GM23338 (cell line): Measurements from ENCODE around the gene DNAJC1. TPM values are rescaled to one million over a fixed set of nuclear protein-coding genes. Genes with fewer than 3 reads are reported as not detected.

Experiments
- ATAC-seq: fragments of 200-7000 bp; cut with Tn5 transposase; 3 replicates; pipeline ENCODE4 v1.9.1; 2020
- DNase-seq: peaks from one replicate; pipeline ENCODE4 v3.0.0-alpha.2; 2015; ENCODE audit warnings: low spot score
- H2AFZ ChIP-seq: fragments of 200-600 bp; sonication (generic); 2 replicates; pipeline ENCODE4 v1.8.0; 2016; ENCODE audit warnings: antibody characterized with exemption, mild to moderate bottlenecking, moderate library complexity
- H3F3A ChIP-seq: fragments of 200-600 bp; sonication (generic); replicated peaks from 2 replicates; pipeline ENCODE4 v1.8.0; 2017; ENCODE audit warnings: antibody characterized with exemption, mixed run types, low read depth
- H3K27ac ChIP-seq: fragments of 200-600 bp; sonication (generic); 2 replicates; pipeline ENCODE4 v1.6.1; 2016; ENCODE audit warnings: low read depth
- H3K27me3 ChIP-seq: fragments of 200-600 bp; sonication (generic); 2 replicates; pipeline ENCODE4 v1.8.0; 2016; ENCODE audit warnings: mild to moderate bottlenecking, mixed run types, moderate library complexity; ENCODE audit not compliant: insufficient read depth
- H3K36me3 ChIP-seq: fragments of 200-600 bp; sonication (generic); 2 replicates; pipeline ENCODE4 v1.8.0; 2016; ENCODE audit warnings: mild to moderate bottlenecking; ENCODE audit not compliant: insufficient read depth
- H3K4me1 ChIP-seq: fragments of 200-600 bp; sonication (generic); 2 replicates; pipeline ENCODE4 v1.8.0; 2016; ENCODE audit warnings: mild to moderate bottlenecking, moderate library complexity; ENCODE audit not compliant: insufficient read depth
- H3K4me2 ChIP-seq: fragments of 200-600 bp; sonication (generic); 2 replicates; pipeline ENCODE4 v1.7.1; 2017; ENCODE audit warnings: mixed run types
- H3K4me3 ChIP-seq: fragments of 200-600 bp; sonication (generic); 2 replicates; pipeline ENCODE4 v1.6.1; 2016; ENCODE audit warnings: mixed run types
- H3K79me2 ChIP-seq: fragments of 200-600 bp; sonication (generic); replicated peaks from 2 replicates; pipeline ENCODE4 v1.8.0; 2017; ENCODE audit warnings: mild to moderate bottlenecking; ENCODE audit not compliant: insufficient read depth
- H3K9me2 ChIP-seq: fragments of 200-600 bp; sonication (generic); 2 replicates; pipeline ENCODE4 v1.8.0; 2017; ENCODE audit not compliant: insufficient read depth
- H4K20me1 ChIP-seq: fragments of 200-600 bp; sonication (generic); replicated peaks from 2 replicates; pipeline ENCODE4 v1.8.0; 2017; ENCODE audit warnings: mild to moderate bottlenecking; ENCODE audit not compliant: insufficient read depth
- H3K27ac Mint-ChIP-seq: 2 replicates; pipeline ENCODE4 v1.8.0; 2020; ENCODE audit warnings: inconsistent platforms, mild to moderate bottlenecking, moderate library complexity, mixed read lengths
- H3K27me3 Mint-ChIP-seq: 3 replicates; pipeline ENCODE4 v1.8.0; 2022; ENCODE audit warnings: low read depth, mild to moderate bottlenecking, moderate library complexity, mixed read lengths, inconsistent platforms; ENCODE audit not compliant: insufficient read depth, poor library complexity
- H3K36me3 Mint-ChIP-seq: 3 replicates; pipeline ENCODE4 v1.8.0; 2021; ENCODE audit warnings: low read depth, mild to moderate bottlenecking, inconsistent platforms, moderate library complexity, mixed read lengths
- H3K4me1 Mint-ChIP-seq: 3 replicates; pipeline ENCODE4 v1.8.0; 2020; ENCODE audit warnings: mild to moderate bottlenecking, inconsistent platforms, mixed read lengths
- H3K4me3 Mint-ChIP-seq: 3 replicates; pipeline ENCODE4 v1.8.0; 2021; ENCODE audit warnings: moderate library complexity, mild to moderate bottlenecking, inconsistent platforms, mixed read lengths
- H3K9me3 Mint-ChIP-seq: 3 replicates; pipeline ENCODE4 v1.8.0; 2020; ENCODE audit warnings: moderate library complexity, mild to moderate bottlenecking, inconsistent platforms, mixed read lengths
- polyA plus RNA-seq: library from polyadenylated mRNA; unstranded; fragments of >200 nt; fragmentation: Nextera tagmentation; extraction: Ambion mirVana; gene quantifications from 2 replicates; pipeline ENCODE4 v1.2.1, GENCODE V29; 2016
- total RNA-seq: library from RNA; depleted of rRNA; stranded (reverse); fragments of >200 nt; shearing (Covaris generic); gene quantifications from 2 replicates; pipeline ENCODE4 v1.2.3, GENCODE V29; 2014
- TF ChIP-seq, protein P1 (sequence below): fragments of 250-450 bp; sonication (Bioruptor Pico); IDR thresholded peaks from 2 replicates; pipeline ENCODE4 v1.5.0; 2020; ENCODE audit warnings: mild to moderate bottlenecking, moderate library complexity
- TF ChIP-seq, protein P2 (sequence below): IDR thresholded peaks from one replicate; pipeline ENCODE4 v1.6.1; 2018; ENCODE audit warnings: antibody characterized with exemption; ENCODE audit not compliant: unreplicated experiment

The DNAJC1 gene
- total and polyA plus RNA-seq, 2 experiments from 2014 or later: 38.6 to 45.3 TPM

DNA sequence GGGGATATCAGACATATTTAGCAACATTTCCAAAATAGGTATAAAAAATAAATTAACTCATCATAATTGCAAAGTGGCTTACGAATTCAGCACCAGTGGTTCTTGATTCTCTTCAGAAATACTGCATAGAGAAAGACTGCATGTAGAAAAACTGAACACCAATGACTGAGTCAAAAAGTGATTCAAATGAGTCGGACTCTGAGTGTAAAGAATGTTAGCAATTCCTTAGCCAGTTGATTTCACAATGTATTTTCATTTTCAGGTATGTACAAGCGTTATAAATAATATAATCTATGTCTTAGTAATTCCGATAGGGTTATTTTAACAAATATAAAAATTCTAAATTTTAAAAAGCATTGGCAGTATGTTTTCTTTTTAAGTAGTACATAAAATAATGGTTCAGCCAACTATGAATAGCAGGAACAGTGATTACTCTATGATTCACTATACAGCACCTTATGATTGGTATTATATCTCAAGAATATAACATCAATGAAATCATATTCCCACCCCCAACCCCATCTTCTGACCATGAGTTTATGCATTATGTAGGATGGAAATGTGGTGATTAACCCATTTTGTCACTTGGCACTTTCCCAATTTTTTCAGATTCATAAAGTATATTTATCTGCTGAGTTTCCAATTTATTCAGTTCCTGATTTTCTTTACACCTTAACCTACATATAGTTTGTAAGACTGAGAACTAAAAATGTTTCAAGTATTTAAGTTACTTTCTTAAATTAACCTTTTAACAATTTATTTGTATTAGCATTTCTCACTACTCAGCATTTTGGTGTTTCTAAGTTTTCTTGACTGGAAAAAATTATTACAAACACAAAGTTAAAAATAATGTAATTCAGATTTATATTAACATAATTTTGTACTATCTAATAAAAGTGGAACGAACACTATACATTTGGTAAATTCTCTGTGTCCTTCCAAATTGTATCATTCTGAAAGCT lies 33.9 kb downstream of the DNAJC1 start:
- no peak overlapping the region for H3K4me3 ChIP-seq
- no peaks in the 10 kb centered on the region for H4K20me1 ChIP-seq
- H3F3A ChIP-seq: no peaks in the 10 kb centered on the region
- H3K27me3 ChIP-seq: no peaks in the 10 kb centered on the region
- no peak overlapping the region for H2AFZ ChIP-seq
- no peak overlapping the region for H3K4me2 ChIP-seq
- Mint-ChIP-seq H3K4me1 (no peaks in the 10 kb centered on the region), H3K9me3 (peaks cover 5% of the 10 kb centered on the region; the same call in 2 of the 3 replicates), H3K27me3 (peaks cover 2% of the 10 kb centered on the region), H3K36me3 (peaks cover 5% of the 10 kb centered on the region; the same call in 1 of the 3 replicates), H3K4me3 (no peak overlapping the region), H3K27ac (no peak overlapping the region)
- H3K9me2 ChIP-seq: no peaks in the 10 kb centered on the region
- H3K79me2 ChIP-seq: no peaks in the 10 kb centered on the region
- H3K27ac ChIP-seq: no peak overlapping the region
- no peaks in the 10 kb centered on the region for H3K36me3 ChIP-seq
- DNase-seq: no peak
- no peaks in the 10 kb centered on the region for H3K4me1 ChIP-seq
- no peak for ATAC-seq
- TF ChIP-seq, protein P1, sequence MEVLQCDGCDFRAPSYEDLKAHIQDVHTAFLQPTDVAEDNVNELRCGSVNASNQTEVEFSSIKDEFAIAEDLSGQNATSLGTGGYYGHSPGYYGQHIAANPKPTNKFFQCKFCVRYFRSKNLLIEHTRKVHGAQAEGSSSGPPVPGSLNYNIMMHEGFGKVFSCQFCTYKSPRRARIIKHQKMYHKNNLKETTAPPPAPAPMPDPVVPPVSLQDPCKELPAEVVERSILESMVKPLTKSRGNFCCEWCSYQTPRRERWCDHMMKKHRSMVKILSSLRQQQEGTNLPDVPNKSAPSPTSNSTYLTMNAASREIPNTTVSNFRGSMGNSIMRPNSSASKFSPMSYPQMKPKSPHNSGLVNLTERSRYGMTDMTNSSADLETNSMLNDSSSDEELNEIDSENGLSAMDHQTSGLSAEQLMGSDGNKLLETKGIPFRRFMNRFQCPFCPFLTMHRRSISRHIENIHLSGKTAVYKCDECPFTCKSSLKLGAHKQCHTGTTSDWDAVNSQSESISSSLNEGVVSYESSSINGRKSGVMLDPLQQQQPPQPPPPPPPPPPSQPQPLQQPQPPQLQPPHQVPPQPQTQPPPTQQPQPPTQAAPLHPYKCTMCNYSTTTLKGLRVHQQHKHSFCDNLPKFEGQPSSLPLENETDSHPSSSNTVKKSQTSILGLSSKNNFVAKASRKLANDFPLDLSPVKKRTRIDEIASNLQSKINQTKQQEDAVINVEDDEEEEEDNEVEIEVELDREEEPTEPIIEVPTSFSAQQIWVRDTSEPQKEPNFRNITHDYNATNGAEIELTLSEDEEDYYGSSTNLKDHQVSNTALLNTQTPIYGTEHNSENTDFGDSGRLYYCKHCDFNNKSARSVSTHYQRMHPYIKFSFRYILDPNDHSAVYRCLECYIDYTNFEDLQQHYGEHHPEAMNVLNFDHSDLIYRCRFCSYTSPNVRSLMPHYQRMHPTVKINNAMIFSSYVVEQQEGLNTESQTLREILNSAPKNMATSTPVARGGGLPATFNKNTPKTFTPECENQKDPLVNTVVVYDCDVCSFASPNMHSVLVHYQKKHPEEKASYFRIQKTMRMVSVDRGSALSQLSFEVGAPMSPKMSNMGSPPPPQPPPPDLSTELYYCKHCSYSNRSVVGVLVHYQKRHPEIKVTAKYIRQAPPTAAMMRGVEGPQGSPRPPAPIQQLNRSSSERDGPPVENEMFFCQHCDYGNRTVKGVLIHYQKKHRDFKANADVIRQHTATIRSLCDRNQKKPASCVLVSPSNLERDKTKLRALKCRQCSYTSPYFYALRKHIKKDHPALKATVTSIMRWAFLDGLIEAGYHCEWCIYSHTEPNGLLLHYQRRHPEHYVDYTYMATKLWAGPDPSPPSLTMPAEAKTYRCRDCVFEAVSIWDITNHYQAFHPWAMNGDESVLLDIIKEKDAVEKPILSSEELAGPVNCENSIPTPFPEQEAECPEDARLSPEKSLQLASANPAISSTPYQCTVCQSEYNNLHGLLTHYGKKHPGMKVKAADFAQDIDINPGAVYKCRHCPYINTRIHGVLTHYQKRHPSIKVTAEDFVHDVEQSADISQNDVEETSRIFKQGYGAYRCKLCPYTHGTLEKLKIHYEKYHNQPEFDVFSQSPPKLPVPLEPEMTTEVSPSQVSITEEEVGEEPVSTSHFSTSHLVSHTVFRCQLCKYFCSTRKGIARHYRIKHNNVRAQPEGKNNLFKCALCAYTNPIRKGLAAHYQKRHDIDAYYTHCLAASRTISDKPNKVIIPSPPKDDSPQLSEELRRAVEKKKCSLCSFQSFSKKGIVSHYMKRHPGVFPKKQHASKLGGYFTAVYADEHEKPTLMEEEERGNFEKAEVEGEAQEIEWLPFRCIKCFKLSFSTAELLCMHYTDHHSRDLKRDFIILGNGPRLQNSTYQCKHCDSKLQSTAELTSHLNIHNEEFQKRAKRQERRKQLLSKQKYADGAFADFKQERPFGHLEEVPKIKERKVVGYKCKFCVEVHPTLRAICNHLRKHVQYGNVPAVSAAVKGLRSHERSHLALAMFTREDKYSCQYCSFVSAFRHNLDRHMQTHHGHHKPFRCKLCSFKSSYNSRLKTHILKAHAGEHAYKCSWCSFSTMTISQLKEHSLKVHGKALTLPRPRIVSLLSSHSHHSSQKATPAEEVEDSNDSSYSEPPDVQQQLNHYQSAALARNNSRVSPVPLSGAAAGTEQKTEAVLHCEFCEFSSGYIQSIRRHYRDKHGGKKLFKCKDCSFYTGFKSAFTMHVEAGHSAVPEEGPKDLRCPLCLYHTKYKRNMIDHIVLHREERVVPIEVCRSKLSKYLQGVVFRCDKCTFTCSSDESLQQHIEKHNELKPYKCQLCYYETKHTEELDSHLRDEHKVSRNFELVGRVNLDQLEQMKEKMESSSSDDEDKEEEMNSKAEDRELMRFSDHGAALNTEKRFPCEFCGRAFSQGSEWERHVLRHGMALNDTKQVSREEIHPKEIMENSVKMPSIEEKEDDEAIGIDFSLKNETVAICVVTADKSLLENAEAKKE (CRISPR knock-in tag): no peak
- TF ChIP-seq, protein P2, sequence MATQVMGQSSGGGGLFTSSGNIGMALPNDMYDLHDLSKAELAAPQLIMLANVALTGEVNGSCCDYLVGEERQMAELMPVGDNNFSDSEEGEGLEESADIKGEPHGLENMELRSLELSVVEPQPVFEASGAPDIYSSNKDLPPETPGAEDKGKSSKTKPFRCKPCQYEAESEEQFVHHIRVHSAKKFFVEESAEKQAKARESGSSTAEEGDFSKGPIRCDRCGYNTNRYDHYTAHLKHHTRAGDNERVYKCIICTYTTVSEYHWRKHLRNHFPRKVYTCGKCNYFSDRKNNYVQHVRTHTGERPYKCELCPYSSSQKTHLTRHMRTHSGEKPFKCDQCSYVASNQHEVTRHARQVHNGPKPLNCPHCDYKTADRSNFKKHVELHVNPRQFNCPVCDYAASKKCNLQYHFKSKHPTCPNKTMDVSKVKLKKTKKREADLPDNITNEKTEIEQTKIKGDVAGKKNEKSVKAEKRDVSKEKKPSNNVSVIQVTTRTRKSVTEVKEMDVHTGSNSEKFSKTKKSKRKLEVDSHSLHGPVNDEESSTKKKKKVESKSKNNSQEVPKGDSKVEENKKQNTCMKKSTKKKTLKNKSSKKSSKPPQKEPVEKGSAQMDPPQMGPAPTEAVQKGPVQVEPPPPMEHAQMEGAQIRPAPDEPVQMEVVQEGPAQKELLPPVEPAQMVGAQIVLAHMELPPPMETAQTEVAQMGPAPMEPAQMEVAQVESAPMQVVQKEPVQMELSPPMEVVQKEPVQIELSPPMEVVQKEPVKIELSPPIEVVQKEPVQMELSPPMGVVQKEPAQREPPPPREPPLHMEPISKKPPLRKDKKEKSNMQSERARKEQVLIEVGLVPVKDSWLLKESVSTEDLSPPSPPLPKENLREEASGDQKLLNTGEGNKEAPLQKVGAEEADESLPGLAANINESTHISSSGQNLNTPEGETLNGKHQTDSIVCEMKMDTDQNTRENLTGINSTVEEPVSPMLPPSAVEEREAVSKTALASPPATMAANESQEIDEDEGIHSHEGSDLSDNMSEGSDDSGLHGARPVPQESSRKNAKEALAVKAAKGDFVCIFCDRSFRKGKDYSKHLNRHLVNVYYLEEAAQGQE: no peak
